Neural cell (in vitro differentiated cells): ENCODE data around the gene ALDH1B1.

ENCODE experiments used
- CTCF ChIP-seq: fragments of 450-650 bp; IDR thresholded peaks from 2 replicates; pipeline ENCODE4 v1.5.1; 2014; ENCODE audit warnings: antibody characterized with exemption, mild to moderate bottlenecking, moderate library complexity; ENCODE audit not compliant: poor library complexity, severe bottlenecking
- MXI1 ChIP-seq: fragments of 450-650 bp; conservative IDR thresholded peaks from 2 replicates; pipeline ENCODE4 v1.6.1; 2014; ENCODE audit warnings: antibody characterized with exemption, mild to moderate bottlenecking; ENCODE audit not compliant: poor library complexity, severe bottlenecking
- POLR2AphosphoS5 ChIP-seq: IDR thresholded peaks from 2 replicates; pipeline ENCODE4 v1.6.1; 2012
- REST ChIP-seq: IDR thresholded peaks from 2 replicates; pipeline ENCODE4 v1.6.1; 2012; ENCODE audit warnings: borderline replicate concordance
- SMC3 ChIP-seq: fragments of 450-650 bp; conservative IDR thresholded peaks from 2 replicates; pipeline ENCODE4 v1.6.1; 2014; ENCODE audit warnings: antibody characterized with exemption, mild to moderate bottlenecking, moderate library complexity; ENCODE audit not compliant: poor library complexity
- TAF1 ChIP-seq: IDR thresholded peaks from 2 replicates; pipeline ENCODE4 v1.6.1; 2012; ENCODE audit warnings: low read depth

- no peak for TF ChIP-seq CTCF
- TF ChIP-seq REST, result no peak
- TF ChIP-seq POLR2AphosphoS5, result no peak
- no peak for TF ChIP-seq SMC3
- TF ChIP-seq TAF1, result no peak
- no peak for TF ChIP-seq MXI1
Observed at GRCh38 chr9:38356851-38357250, 35.7 kb upstream of the ALDH1B1 start.
